ENCODE measurements around the gene SLC34A3. TPM values are rescaled to one million over a fixed set of nuclear protein-coding genes. Genes with fewer than 3 reads are reported as not detected.

SLC34A3 gene
- total RNA-seq, 1 experiment from 2014 or later = 0.13 TPM

- TF ChIP-seq E2F1 (CRISPR knock-in tag; IDR thresholded peaks at IDR 0.05) = 0 out of 2 replicates have a peak, but pooled peaks have one; percentile 27
- no peak for TF ChIP-seq MLX (CRISPR knock-in tag; IDR thresholded peaks at IDR 0.05)
- TF ChIP-seq GABPB1 (CRISPR knock-in tag; IDR thresholded peaks at IDR 0.05) = peak; percentile 37; the same call in 1 of the 2 replicates
- no peak for TF ChIP-seq ZNF425 (CRISPR knock-in tag; conservative IDR thresholded peaks at IDR 0.05)
- TF ChIP-seq EMX1 (CRISPR knock-in tag; IDR thresholded peaks at IDR 0.05) = no peak
- no peak for TF ChIP-seq ATF2 (CRISPR knock-in tag; IDR thresholded peaks at IDR 0.05; ENCODE audit: borderline replicate concordance, low read depth)
- peak; percentile 86; the same call in 1 of the 2 replicates for TF ChIP-seq MYBL2 (CRISPR knock-in tag; IDR thresholded peaks at IDR 0.05)
- no peak for TF ChIP-seq AR (CRISPR knock-in tag; IDR thresholded peaks at IDR 0.05)
- no peak for TF ChIP-seq ERG (CRISPR knock-in tag; IDR thresholded peaks at IDR 0.05)
- TF ChIP-seq USF2 (CRISPR knock-in tag; IDR thresholded peaks at IDR 0.05) = peak; percentile 72
- TF ChIP-seq, protein P1, sequence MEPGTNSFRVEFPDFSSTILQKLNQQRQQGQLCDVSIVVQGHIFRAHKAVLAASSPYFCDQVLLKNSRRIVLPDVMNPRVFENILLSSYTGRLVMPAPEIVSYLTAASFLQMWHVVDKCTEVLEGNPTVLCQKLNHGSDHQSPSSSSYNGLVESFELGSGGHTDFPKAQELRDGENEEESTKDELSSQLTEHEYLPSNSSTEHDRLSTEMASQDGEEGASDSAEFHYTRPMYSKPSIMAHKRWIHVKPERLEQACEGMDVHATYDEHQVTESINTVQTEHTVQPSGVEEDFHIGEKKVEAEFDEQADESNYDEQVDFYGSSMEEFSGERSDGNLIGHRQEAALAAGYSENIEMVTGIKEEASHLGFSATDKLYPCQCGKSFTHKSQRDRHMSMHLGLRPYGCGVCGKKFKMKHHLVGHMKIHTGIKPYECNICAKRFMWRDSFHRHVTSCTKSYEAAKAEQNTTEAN (CRISPR knock-in tag; IDR thresholded peaks at IDR 0.05) = no peak
- TF ChIP-seq ZNF317 (CRISPR knock-in tag; IDR thresholded peaks at IDR 0.05; ENCODE audit: borderline replicate concordance, low read depth) = no peak
- TF ChIP-seq, protein P2, sequence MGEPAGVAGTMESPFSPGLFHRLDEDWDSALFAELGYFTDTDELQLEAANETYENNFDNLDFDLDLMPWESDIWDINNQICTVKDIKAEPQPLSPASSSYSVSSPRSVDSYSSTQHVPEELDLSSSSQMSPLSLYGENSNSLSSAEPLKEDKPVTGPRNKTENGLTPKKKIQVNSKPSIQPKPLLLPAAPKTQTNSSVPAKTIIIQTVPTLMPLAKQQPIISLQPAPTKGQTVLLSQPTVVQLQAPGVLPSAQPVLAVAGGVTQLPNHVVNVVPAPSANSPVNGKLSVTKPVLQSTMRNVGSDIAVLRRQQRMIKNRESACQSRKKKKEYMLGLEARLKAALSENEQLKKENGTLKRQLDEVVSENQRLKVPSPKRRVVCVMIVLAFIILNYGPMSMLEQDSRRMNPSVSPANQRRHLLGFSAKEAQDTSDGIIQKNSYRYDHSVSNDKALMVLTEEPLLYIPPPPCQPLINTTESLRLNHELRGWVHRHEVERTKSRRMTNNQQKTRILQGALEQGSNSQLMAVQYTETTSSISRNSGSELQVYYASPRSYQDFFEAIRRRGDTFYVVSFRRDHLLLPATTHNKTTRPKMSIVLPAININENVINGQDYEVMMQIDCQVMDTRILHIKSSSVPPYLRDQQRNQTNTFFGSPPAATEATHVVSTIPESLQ (CRISPR knock-in tag; IDR thresholded peaks at IDR 0.05) = no peak
- no peak for TF ChIP-seq NR3C1 (CRISPR knock-in tag; conservative IDR thresholded peaks at IDR 0.05; ENCODE audit: low read depth)
- peak; percentile 100; the same call in 1 of the 2 replicates for TF ChIP-seq ATF1 (CRISPR knock-in tag; IDR thresholded peaks at IDR 0.05)
- no peak for TF ChIP-seq RORB (CRISPR knock-in tag; IDR thresholded peaks at IDR 0.05)
- no peak for TF ChIP-seq ZNF219 (CRISPR knock-in tag; IDR thresholded peaks at IDR 0.05; ENCODE audit: borderline replicate concordance)
- TF ChIP-seq ZMAT4 (CRISPR knock-in tag; IDR thresholded peaks at IDR 0.05) = no peak
- TF ChIP-seq ZNF423 (CRISPR knock-in tag; IDR thresholded peaks at IDR 0.05) = no peak
These were observed 42.0 kb upstream of the SLC34A3 start, which contains the start of the genes ANAPC2 and SSNA1 (continued) for GRCh38 chr9:137188490-137189296.

All from WTC11 (cell line).